GM19395 (cell line): ENCODE data around the gene LDLRAD3.
A peak's percentile ranks its signal among the peaks of the same experiment; 100 is the strongest.

Source experiments
- ATAC-seq: cut with Tn5 transposase; IDR thresholded peaks from one replicate; pipeline ENCODE4 v1.9.1; 2021; ENCODE audit warnings: mild to moderate bottlenecking, moderate library complexity; ENCODE audit not compliant: unreplicated experiment

The LDLRAD3 gene

GRCh38 chr11:35927104-35927503 lies 16.8 kb upstream of the LDLRAD3 start:
- no peak for ATAC-seq

DNA sequence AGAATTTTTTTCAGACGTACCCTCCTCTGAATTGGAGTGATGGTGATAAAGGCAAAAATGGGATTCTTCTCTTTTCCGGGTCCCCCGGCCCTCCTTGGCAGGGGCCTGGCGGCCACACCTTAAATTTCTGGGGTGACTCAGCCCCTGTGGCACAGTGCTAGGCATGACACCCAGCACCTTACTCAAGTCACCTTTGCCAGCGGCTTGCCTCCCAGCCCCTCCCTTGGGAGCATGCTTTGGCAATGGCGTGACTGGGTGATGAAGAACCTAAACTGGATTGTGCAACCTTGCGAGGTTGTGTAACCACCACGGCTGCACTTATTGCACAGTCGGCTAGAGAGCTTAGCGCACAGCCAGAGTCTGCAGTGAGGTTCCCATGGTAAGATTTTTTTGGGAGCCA lies 16.2 kb upstream of the LDLRAD3 start:
- no peak for ATAC-seq

DNA sequence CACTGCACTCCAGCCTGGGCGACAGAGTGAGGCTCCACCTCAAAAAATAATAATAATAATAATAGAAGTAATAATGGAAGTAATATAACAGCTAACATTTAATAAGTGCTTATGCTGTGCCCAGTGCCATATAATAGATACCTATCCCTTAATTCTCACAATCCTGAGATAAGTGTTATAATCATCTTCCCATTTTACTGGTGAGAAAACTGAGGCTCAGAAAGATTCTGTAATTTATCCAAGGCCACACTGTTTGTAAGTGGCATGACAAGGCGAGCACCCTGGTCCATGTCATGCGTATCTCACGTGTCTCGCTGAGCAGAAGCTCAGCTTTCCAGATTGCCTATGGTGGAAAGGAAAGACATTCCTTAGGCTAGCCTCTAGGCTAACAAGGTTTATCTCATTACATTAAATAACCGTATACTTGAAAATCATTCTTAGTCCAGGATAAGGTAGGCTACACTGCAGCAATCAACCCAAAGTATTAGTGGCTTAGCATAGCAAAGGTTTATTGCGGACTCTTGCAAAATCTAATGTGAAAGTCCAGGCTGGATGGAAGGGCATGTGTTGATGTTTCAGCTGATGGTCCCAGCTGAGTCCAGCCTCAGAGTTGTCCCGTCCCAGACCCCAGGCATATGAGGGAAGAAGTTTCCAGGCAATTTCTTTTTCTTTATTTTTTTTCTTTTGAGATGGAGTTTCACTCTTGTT lies 15.0 kb upstream of the LDLRAD3 start:
- no peak for ATAC-seq

- ATAC-seq, result no peak
Measured at GRCh38 chr11:35930466-35930865, 13.4 kb upstream of the LDLRAD3 start.

DNA sequence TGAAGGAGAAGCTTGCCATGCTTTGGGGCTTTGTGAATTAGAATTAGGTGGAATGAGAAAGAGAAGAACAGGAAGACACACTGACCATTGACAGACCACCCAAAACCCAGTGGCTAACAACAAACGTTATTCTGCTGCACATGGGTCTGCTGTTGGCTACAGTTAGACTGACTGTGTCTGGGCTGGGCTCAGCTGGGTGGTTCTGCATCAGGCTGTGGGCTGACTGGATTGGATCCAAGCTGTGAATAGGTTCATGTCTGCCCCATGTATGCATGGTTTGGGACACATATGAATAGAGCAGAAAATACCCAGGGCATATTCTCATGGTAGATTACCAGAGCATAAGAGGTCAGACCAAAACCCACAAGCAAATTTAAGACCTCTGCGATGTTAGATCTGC lies 11.7 kb upstream of the LDLRAD3 start:
- ATAC-seq, result no peak

DNA sequence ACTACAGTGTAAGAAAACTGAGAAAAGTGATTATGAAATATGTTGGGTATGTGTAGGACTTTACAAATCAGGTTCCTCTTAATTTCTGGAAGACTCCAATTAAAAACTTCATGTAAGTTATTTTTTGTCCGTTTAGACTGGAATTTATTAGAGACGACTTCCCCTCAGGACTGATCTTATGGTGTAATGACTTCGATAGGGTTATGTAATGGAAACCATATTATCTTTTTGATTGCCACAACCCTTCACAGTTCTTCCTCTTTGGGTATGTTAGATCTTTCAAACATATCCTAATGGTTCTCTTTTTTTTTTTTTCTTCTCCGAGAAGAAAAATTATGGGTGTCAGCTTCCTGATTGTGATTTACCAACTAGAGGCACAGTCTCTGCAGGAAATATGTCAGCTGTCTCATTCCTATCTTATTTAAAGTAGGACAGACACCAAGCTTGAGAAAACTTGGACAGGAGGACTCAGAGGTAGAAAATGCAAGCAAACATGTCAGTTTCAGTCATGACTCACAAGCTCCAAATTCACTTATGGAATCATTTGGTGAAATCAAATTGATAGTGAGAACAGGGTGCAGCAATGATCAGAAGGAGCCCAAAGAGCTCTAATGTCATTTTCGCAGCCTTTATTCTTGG lies 11.1 kb upstream of the LDLRAD3 start:
- no peak for ATAC-seq

- no peak for ATAC-seq
Measured at GRCh38 chr11:35933320-35933871, 10.5 kb upstream of the LDLRAD3 start.

DNA sequence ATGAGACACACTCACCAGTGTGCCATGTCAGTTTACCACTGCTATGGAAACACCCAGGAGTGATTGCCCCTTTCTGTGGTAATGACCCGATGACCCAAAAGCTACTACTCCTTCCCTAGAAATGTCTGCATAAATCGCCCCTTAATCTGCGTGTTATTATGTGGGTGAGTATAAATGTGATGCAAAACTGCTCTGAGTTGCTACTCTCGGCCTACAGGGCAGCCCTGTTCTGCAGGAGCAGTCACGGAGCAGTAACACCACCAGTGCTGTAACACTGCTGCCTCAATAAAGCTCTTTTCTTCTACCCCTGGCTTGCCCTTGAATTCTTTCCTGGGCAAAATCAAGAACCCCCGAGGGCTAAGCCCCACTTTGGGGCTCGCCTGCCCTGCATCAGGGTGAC lies 9.6 kb upstream of the LDLRAD3 start:
- ATAC-seq, result no peak

DNA sequence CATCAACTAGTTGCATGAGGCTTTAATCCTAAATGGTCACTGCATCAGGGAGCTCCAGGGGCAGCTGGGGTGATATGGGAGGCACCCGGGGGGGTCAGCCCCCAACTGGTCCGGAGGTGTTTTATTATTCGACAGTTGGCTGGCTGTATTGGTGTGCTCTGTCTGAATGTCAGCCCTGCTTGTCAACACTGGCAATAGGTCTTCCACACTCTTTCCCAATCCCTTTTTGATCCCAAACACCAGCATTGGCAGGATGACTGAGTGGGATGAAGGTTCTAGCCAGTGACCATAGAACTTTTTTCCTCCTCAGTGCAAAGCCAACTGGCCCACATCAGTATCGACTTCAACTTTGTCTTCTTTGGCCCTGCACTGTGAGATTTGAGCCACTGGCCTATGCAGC lies 8.9 kb upstream of the LDLRAD3 start:
- ATAC-seq, result no peak

DNA sequence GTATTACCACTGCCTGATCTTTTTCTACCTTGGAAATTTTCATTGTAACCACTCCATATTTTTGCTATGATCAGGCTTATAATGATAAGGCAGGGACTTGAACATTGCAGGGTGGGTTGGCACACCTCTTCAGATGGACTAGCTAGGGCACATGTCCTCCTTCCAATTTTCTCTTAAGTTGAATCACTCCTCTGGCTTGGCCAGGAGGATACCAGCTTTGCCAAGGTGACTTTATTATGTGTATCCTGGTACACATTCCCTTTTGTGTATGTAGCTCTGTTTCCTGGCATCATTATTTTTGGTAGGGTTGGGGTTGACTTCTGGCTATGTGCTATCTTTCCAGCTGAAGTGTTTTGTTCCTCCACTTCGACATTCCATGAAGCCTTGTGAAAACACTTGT lies 8.5 kb upstream of the LDLRAD3 start:
- ATAC-seq, result no peak

DNA sequence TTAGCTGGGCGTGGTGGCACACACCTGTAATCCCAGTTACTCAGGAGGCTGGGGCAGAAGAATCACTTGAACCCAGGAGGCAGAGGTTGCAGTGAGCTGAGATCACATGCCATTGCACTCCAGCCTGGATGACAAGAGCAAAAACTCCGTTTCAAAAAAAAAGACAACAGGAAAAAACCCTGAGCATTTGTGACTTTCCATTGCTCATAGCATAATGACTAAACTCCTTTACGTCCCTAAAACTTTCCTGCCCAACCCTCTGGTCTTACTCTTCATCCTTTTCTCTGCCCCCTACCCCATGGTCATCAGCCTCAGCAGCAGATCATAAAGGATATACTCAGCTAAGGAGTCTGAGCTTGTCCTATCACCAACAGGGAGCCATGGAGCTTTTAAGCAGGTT lies 6.8 kb upstream of the LDLRAD3 start:
- ATAC-seq, result no peak

- no peak for ATAC-seq
Measured at GRCh38 chr11:35937700-35938099, 6.2 kb upstream of the LDLRAD3 start.

DNA sequence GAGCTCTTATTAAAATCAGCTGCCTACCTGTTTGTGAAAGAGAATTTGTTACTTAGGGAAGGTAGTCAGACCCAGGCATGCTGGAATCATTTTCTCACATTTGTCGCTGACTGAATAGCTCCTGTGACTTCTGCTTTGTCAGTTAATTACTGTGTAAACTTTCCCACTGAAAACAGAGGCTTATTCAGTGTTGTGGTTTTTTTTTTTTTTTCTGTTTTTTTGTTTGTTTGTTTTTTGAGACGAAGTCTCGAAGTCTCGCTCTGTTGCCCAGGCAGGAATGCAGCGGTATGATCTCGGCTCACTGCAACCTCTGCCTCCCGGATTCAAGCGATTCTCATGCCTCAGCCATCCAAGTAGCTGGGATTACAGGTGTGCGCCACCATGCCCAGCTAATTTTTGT lies 5.6 kb upstream of the LDLRAD3 start:
- no peak for ATAC-seq

- peak; percentile 9 for ATAC-seq
Measured at GRCh38 chr11:35943309-35943708, 553 bp upstream of the LDLRAD3 start.

DNA sequence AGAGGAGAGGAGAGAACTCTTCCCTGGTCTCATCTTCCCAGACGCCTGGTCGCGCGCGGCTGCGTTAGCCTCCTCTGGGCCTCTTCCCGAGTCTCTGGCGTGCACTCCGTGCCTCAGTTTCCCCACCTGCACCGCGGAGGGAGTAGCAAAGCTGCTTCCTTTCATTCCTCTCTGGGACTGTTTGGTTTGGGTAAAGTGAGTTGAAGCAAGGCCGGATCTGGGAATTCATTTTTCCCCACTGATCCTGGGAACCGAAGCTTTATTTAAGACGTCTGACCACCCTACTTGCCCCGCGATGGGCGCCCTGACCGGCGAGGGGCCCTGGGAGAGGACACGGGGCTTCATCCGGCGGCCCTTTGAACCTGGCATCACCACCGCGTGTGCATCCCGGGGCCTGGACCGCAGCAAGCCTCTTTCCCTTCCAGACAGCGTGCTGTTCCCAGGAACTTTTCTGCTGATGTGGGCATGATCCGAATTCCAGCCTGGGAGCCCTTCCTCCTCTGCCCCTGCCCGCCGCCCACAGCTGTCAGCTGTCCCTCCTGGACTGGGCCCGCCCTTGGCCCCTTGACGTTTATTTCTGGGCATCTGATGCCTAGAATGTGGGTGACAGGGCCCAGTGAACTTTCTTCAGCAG lies 758 bp downstream of the LDLRAD3 start:
- no peak for ATAC-seq

- ATAC-seq, result no peak
Measured at GRCh38 chr11:35945137-35945518, 1.3 kb downstream of the LDLRAD3 start.

GRCh38 chr11:35946766-35947165 lies 2.9 kb downstream of the LDLRAD3 start:
- no peak for ATAC-seq

GRCh38 chr11:35947437-35947836 lies 3.6 kb downstream of the LDLRAD3 start:
- ATAC-seq, result no peak

DNA sequence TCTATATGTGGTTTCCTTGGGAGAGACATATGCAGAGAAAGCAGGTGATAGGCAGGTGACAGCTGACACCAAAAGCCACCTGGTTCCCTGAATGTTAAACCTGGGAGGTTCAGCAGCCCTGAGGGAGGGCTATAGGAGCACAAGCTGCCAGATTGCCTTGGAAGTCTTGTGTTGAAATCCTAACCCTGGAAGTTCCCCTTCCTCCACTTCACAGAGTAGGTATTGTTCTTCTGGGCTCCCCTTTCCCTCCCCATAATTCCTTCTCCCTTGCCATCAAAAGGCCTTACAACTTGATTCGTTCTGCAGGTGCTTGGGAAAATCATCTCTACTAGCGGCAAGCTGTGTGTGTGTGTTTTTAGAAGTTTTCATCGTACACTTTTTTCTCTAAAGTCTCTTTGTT lies 5.4 kb downstream of the LDLRAD3 start:
- ATAC-seq, result no peak

GRCh38 chr11:35950082-35950481 lies 6.2 kb downstream of the LDLRAD3 start:
- ATAC-seq, result no peak

- no peak for ATAC-seq
Measured at GRCh38 chr11:35951680-35952079, 7.8 kb downstream of the LDLRAD3 start.
